ENCODE results near the gene SSH3. TPM values are rescaled to one million over a fixed set of nuclear protein-coding genes. Genes with fewer than 3 reads are reported as not detected.

Gene SSH3
- total and polyA plus RNA-seq, 2 of the 8 experiments (the other 6 are each of a cell fraction or from before 2014, with no cell fraction given) = 16.9 to 19.8 TPM

GRCh38 chr11:67280788-67281551 lies 22.4 kb upstream of the SSH3 start:
- no peak overlapping the region for H2BK15ac ChIP-seq (ENCODE audit: low read length)
- H3K4me2 ChIP-seq (ENCODE audit: insufficient read depth in 1 of 2, low read depth in 2 of 2, low read length in 2 of 2) = no peak overlapping the region
- H3K9ac ChIP-seq (replicated peaks in 1 of 4; ENCODE audit: extremely low read depth in 1 of 4, low read depth in 3 of 4, low read length in 3 of 4) = no peak overlapping the region
- no peaks in the 10 kb centered on the region; the same call in 1 of the 2 replicates for H3K23me2 ChIP-seq (ENCODE audit: low read depth, low read length)
- no peak overlapping the region for H4K91ac ChIP-seq (replicated peaks; ENCODE audit: insufficient read length, low read length)
- H3K79me2 ChIP-seq (ENCODE audit: control insufficient read depth in 1 of 2, insufficient read depth in 2 of 2, low read length in 2 of 2) = peaks cover 0 to 2% of the 10 kb centered on the region in 2 experiments; a peak in 1 of 4 replicates
- peaks cover 0 to 21% (median 14%) of the 10 kb centered on the region in 4 experiments; a peak in 6 of 7 replicates for H3K4me1 ChIP-seq (replicated peaks in 1 of 4; ENCODE audit: control insufficient read depth in 3 of 4, insufficient read depth in 4 of 4, low read length in 3 of 4)
- WGBS, 2 experiments (ENCODE audit: extremely low coverage in 1 of 2, insufficient coverage in 1 of 2, insufficient read length in 1 of 2, insufficient replicate concordance in 2 of 2, low coverage in 1 of 2, low lambda C conversion rate in 2 of 2, missing lambda C conversion rate in 1 of 2) = 91% methylated on average over 27 of the region's 31 CpGs; no CpG with 5 or more reads in 1 of the 2 experiments
- H3K4ac ChIP-seq (replicated peaks; ENCODE audit: insufficient read length, low read depth, low read length) = no peak overlapping the region
- no peak overlapping the region for H2AFZ ChIP-seq (ENCODE audit: low read length)
- H3K36me3 ChIP-seq (ENCODE audit: control insufficient read depth in 2 of 4, insufficient read depth in 4 of 4, low read length in 3 of 4) = peaks cover 13 to 53% (median 38%) of the 10 kb centered on the region in 4 experiments
- H3K14ac ChIP-seq (ENCODE audit: insufficient read length) = no peak overlapping the region
- FAIRE-seq (no peak), DNase-seq (ENCODE audit: low read depth in 1 of 2, low spot score in 2 of 2) (no peak)
- H3K56ac ChIP-seq (replicated peaks; ENCODE audit: insufficient read length, low read depth, low read length) = no peak overlapping the region
- no peak overlapping the region for H2BK12ac ChIP-seq (ENCODE audit: low read depth, low read length)
- ChIA-PET CTCF (ENCODE audit: partially characterized antibody) (interaction anchor here (2.3 to 3.6 kb wide), 2 partner anchors 18 to 29 kb away, joined by 7 to 19 read pairs; no protein-coding TSS in a partner anchor), POLR2A (ENCODE audit: partially characterized antibody) (no interaction called here)
- no peak overlapping the region for H2AK5ac ChIP-seq (ENCODE audit: low read depth, low read length)
- peaks cover 0 to 7% of the 10 kb centered on the region in 2 experiments for H4K20me1 ChIP-seq (replicated peaks in 1 of 2; ENCODE audit: control insufficient read depth in 1 of 2, insufficient read depth in 2 of 2, low read length in 2 of 2)
- no peak overlapping the region for H4K8ac ChIP-seq (ENCODE audit: extremely low read depth, insufficient read depth, low read length)
- no peak overlapping the region for H3K4me3 ChIP-seq (ENCODE audit: extremely low read depth in 1 of 4, insufficient read depth in 2 of 4, low read depth in 3 of 4, low read length in 4 of 4)
- no peaks in the 10 kb centered on the region for H3K27me3 ChIP-seq (replicated peaks in 1 of 4; ENCODE audit: control insufficient read depth in 3 of 4, extremely low read depth in 1 of 4, insufficient read depth in 3 of 4, low read length in 3 of 4)
- no peak overlapping the region for H3K27ac ChIP-seq (ENCODE audit: low read depth, low read length)
- H2BK20ac ChIP-seq (ENCODE audit: low read length) = no peak overlapping the region
- H4K5ac ChIP-seq (ENCODE audit: insufficient read length, low read depth, low read length) = no peak overlapping the region
- no peak overlapping the region for H3K23ac ChIP-seq (ENCODE audit: insufficient read length)
- H2BK5ac ChIP-seq (ENCODE audit: low read depth, low read length) = no peak overlapping the region
- peaks cover 2% of the 10 kb centered on the region; the same call in 1 of the 2 replicates for H3K79me1 ChIP-seq (ENCODE audit: low read depth, low read length)
- H2BK120ac ChIP-seq (replicated peaks; ENCODE audit: low read depth, low read length) = no peak overlapping the region
- H3K18ac ChIP-seq (ENCODE audit: extremely low read depth, low read length) = no peak overlapping the region
- no peaks in the 10 kb centered on the region for H3K9me3 ChIP-seq (ENCODE audit: insufficient read depth in 2 of 2, low read depth in 1 of 2, low read length in 1 of 2)
- no peak for TF ChIP-seq HDAC6 (IDR thresholded peaks at IDR 0.05; ENCODE audit: low read depth, low read length)
- no peak for TF ChIP-seq RNF2 (IDR thresholded peaks at IDR 0.05; ENCODE audit: borderline replicate concordance, low read depth, low read length, missing control alignments, poor library complexity, severe bottlenecking)
- TF ChIP-seq TEAD4 (IDR thresholded peaks at IDR 0.05; ENCODE audit: low read depth, low read length) = no peak
- TF ChIP-seq ASH2L (IDR thresholded peaks at IDR 0.05; ENCODE audit: low read length) = no peak
- TF ChIP-seq JUN (IDR thresholded peaks at IDR 0.05; ENCODE audit: low read depth, low read length) = no peak
- no peak for TF ChIP-seq KDM1A (IDR thresholded peaks at IDR 0.05; ENCODE audit: borderline replicate concordance, low read length)
- no peak for TF ChIP-seq EGR1 (IDR thresholded peaks at IDR 0.05; ENCODE audit: borderline replicate concordance, low read depth, low read length)
- TF ChIP-seq BACH1 (IDR thresholded peaks at IDR 0.05; ENCODE audit: low read length) = no peak
- TF ChIP-seq RAD21 (IDR thresholded peaks at IDR 0.05 in 1 of 2, conservative IDR thresholded peaks at IDR 0.05 in 1 of 2; ENCODE audit: low read depth in 2 of 2, low read length in 2 of 2) = no peak
- TF ChIP-seq KDM5A (IDR thresholded peaks at IDR 0.05; ENCODE audit: low read length) = no peak
- TF ChIP-seq USF2 (IDR thresholded peaks at IDR 0.05; ENCODE audit: low read length) = no peak
